HEK293 (cell line): Measurements from ENCODE around the gene PFAS.

Experiments
- EGR2 ChIP-seq: fragments of 450-650 bp; formaldehyde crosslinking; IDR thresholded peaks from 2 replicates; pipeline ENCODE4 v1.5.1; 2016; ENCODE audit warnings: low read depth, missing biosample characterization, missing genetic modification characterization
- OSR2 ChIP-seq: fragments of 450-650 bp; formaldehyde crosslinking; IDR thresholded peaks from 2 replicates; pipeline ENCODE4 v1.5.1; 2016; ENCODE audit warnings: missing biosample characterization, missing genetic modification characterization
- SCRT2 ChIP-seq: fragments of 450-650 bp; formaldehyde crosslinking; IDR thresholded peaks from 2 replicates; pipeline ENCODE4 v1.5.1; 2016; ENCODE audit warnings: missing biosample characterization, missing genetic modification characterization
- SP3 ChIP-seq: fragments of 450-650 bp; formaldehyde crosslinking; IDR thresholded peaks from 2 replicates; pipeline ENCODE4 v1.5.1; 2016; ENCODE audit warnings: missing biosample characterization, missing genetic modification characterization
- SP7 ChIP-seq: fragments of 450-650 bp; formaldehyde crosslinking; IDR thresholded peaks from 2 replicates; pipeline ENCODE4 v1.5.1; 2016; ENCODE audit warnings: missing biosample characterization, missing genetic modification characterization
- ZFHX2 ChIP-seq: fragments of 450-650 bp; formaldehyde crosslinking; conservative IDR thresholded peaks from 2 replicates; pipeline ENCODE4 v1.5.1; 2016; ENCODE audit warnings: missing biosample characterization, missing genetic modification characterization
- ZFP3 ChIP-seq: fragments of 450-650 bp; formaldehyde crosslinking; IDR thresholded peaks from 2 replicates; pipeline ENCODE4 v1.5.1; 2016; ENCODE audit warnings: low read depth, missing biosample characterization, missing genetic modification characterization
- ZNF112 ChIP-seq: fragments of 450-650 bp; formaldehyde crosslinking; IDR thresholded peaks from 2 replicates; pipeline ENCODE4 v1.5.0; 2017; ENCODE audit warnings: missing biosample characterization, missing genetic modification characterization
- ZNF16 ChIP-seq: fragments of 450-650 bp; formaldehyde crosslinking; IDR thresholded peaks from 2 replicates; pipeline ENCODE4 v1.5.1; 2016; ENCODE audit warnings: low read depth, missing biosample characterization, missing genetic modification characterization
- ZNF2 ChIP-seq: fragments of 450-650 bp; formaldehyde crosslinking; IDR thresholded peaks from 2 replicates; pipeline ENCODE4 v1.5.1; 2016; ENCODE audit warnings: missing biosample characterization, missing genetic modification characterization
- ZNF248 ChIP-seq: fragments of 450-650 bp; formaldehyde crosslinking; IDR thresholded peaks from 2 replicates; pipeline ENCODE4 v1.5.1; 2017; ENCODE audit warnings: missing biosample characterization, missing genetic modification characterization
- ZNF423 ChIP-seq: fragments of 450-650 bp; formaldehyde crosslinking; IDR thresholded peaks from 2 replicates; pipeline ENCODE4 v1.5.1; 2016; ENCODE audit warnings: missing biosample characterization, missing genetic modification characterization
- ZNF529 ChIP-seq: fragments of 450-650 bp; formaldehyde crosslinking; IDR thresholded peaks from 2 replicates; pipeline ENCODE4 v1.5.1; 2017; ENCODE audit warnings: missing genetic modification characterization, missing biosample characterization; ENCODE audit not compliant: insufficient replicate concordance
- ZNF530 ChIP-seq: fragments of 450-650 bp; formaldehyde crosslinking; IDR thresholded peaks from 2 replicates; pipeline ENCODE4 v1.5.1; 2016; ENCODE audit warnings: low read depth, missing biosample characterization, missing genetic modification characterization
- ZNF777 ChIP-seq: fragments of 450-650 bp; formaldehyde crosslinking; IDR thresholded peaks from 2 replicates; pipeline ENCODE4 v1.5.1; 2017; ENCODE audit warnings: missing biosample characterization, missing genetic modification characterization, borderline replicate concordance
- ZNF785 ChIP-seq: fragments of 450-650 bp; formaldehyde crosslinking; IDR thresholded peaks from 2 replicates; pipeline ENCODE4 v1.5.1; 2016; ENCODE audit warnings: missing biosample characterization, missing genetic modification characterization
- TF ChIP-seq, protein P1 (sequence below): fragments of 450-650 bp; formaldehyde crosslinking; optimal IDR thresholded peaks from 2 replicates; pipeline ENCODE3; 2016; ENCODE audit warnings: missing biosample characterization, mild to moderate bottlenecking, missing genetic modification characterization
- TF ChIP-seq, protein P2 (sequence below): fragments of 450-650 bp; formaldehyde crosslinking; IDR thresholded peaks from 2 replicates; pipeline ENCODE4 v1.5.1; 2016; ENCODE audit warnings: missing biosample characterization, missing genetic modification characterization, borderline replicate concordance
- TF ChIP-seq, protein P3 (sequence below): fragments of 450-650 bp; formaldehyde crosslinking; IDR thresholded peaks from 2 replicates; pipeline ENCODE4 v1.5.1; 2016; ENCODE audit warnings: missing biosample characterization, missing genetic modification characterization
- TF ChIP-seq, protein P4 (sequence below): fragments of 450-650 bp; formaldehyde crosslinking; IDR thresholded peaks from 2 replicates; pipeline ENCODE4 v1.5.1; 2016; ENCODE audit warnings: missing biosample characterization, missing genetic modification characterization
- TF ChIP-seq, protein P5 (sequence below): fragments of 450-650 bp; formaldehyde crosslinking; IDR thresholded peaks from 2 replicates; pipeline ENCODE4 v1.5.1; 2016; ENCODE audit warnings: missing biosample characterization, missing genetic modification characterization
- TF ChIP-seq, protein P6 (sequence below): fragments of 450-650 bp; formaldehyde crosslinking; IDR thresholded peaks from 2 replicates; pipeline ENCODE4 v1.5.1; 2016; ENCODE audit warnings: missing biosample characterization, missing genetic modification characterization

PFAS gene

DNA sequence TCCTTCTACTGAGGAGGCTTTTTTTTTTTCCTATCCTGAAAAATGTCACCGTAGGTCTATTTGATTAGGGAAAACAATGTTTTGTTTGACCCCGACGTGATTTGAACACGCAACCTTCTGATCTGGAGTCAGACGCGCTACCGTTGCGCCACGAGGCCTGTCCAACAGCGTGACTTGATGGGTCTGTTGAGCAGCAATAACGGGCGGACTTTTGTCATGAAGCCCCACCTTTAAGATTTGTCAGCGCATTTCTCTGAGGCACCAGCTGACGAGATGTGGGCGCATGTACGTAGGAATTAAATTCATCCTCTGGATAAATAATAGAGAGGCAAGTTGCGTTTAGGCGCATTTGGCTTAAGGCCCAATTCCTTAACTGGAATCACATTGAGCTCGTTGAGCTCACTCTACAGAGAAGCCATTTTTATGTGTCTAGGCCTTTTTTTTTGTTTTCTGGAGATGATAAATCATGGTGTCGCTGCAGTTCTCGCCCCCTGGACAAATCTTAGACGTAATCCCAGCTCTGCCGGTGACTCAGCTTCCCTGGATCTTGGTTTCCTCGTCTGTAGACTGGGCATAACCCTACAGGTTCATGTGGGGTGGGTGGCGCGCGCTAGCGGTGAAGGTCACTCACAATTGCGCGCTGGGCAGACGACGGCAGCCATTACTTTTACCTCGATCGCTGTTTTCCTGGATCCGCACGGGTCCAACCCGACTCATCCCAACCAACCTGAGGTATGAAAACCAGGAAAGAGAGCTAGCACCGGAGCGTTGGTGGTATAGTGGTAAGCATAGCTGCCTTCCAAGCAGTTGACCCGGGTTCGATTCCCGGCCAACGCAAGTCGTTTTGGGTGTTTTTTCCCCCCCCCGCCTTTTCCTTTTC lies 28.1 kb upstream of the PFAS start (continued):
- TF ChIP-seq SCRT2 (peak; percentile 75), ZNF112 (tag by site-specific recombination) (no peak), EGR2 (tag by site-specific recombination) (no peak), OSR2 (tag by site-specific recombination) (peak; percentile 56), ZNF530 (tag by site-specific recombination) (no peak), ZNF423 (no peak), ZNF777 (tag by site-specific recombination) (peak; percentile 27; the same call in 1 of the 2 replicates), ZFP3 (tag by site-specific recombination) (no peak), SP7 (peak; percentile 75), ZNF16 (tag by site-specific recombination) (no peak), ZFHX2 (peak; percentile 43), ZNF529 (tag by site-specific recombination) (no peak), SP3 (tag by site-specific recombination) (peak; percentile 58), ZNF2 (tag by site-specific recombination) (peak; percentile 87), ZNF785 (tag by site-specific recombination) (no peak), ZNF248 (tag by site-specific recombination) (no peak)
- TF ChIP-seq, protein P1, sequence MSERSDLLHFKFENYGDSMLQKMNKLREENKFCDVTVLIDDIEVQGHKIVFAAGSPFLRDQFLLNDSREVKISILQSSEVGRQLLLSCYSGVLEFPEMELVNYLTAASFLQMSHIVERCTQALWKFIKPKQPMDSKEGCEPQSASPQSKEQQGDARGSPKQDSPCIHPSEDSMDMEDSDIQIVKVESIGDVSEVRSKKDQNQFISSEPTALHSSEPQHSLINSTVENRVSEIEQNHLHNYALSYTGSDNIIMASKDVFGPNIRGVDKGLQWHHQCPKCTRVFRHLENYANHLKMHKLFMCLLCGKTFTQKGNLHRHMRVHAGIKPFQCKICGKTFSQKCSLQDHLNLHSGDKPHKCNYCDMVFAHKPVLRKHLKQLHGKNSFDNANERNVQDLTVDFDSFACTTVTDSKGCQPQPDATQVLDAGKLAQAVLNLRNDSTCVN, result peak; percentile 79
- TF ChIP-seq, protein P2, sequence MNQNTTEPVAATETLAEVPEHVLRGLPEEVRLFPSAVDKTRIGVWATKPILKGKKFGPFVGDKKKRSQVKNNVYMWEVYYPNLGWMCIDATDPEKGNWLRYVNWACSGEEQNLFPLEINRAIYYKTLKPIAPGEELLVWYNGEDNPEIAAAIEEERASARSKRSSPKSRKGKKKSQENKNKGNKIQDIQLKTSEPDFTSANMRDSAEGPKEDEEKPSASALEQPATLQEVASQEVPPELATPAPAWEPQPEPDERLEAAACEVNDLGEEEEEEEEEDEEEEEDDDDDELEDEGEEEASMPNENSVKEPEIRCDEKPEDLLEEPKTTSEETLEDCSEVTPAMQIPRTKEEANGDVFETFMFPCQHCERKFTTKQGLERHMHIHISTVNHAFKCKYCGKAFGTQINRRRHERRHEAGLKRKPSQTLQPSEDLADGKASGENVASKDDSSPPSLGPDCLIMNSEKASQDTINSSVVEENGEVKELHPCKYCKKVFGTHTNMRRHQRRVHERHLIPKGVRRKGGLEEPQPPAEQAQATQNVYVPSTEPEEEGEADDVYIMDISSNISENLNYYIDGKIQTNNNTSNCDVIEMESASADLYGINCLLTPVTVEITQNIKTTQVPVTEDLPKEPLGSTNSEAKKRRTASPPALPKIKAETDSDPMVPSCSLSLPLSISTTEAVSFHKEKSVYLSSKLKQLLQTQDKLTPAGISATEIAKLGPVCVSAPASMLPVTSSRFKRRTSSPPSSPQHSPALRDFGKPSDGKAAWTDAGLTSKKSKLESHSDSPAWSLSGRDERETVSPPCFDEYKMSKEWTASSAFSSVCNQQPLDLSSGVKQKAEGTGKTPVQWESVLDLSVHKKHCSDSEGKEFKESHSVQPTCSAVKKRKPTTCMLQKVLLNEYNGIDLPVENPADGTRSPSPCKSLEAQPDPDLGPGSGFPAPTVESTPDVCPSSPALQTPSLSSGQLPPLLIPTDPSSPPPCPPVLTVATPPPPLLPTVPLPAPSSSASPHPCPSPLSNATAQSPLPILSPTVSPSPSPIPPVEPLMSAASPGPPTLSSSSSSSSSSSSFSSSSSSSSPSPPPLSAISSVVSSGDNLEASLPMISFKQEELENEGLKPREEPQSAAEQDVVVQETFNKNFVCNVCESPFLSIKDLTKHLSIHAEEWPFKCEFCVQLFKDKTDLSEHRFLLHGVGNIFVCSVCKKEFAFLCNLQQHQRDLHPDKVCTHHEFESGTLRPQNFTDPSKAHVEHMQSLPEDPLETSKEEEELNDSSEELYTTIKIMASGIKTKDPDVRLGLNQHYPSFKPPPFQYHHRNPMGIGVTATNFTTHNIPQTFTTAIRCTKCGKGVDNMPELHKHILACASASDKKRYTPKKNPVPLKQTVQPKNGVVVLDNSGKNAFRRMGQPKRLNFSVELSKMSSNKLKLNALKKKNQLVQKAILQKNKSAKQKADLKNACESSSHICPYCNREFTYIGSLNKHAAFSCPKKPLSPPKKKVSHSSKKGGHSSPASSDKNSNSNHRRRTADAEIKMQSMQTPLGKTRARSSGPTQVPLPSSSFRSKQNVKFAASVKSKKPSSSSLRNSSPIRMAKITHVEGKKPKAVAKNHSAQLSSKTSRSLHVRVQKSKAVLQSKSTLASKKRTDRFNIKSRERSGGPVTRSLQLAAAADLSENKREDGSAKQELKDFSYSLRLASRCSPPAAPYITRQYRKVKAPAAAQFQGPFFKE (tag by site-specific recombination), result no peak
- TF ChIP-seq, protein P3, sequence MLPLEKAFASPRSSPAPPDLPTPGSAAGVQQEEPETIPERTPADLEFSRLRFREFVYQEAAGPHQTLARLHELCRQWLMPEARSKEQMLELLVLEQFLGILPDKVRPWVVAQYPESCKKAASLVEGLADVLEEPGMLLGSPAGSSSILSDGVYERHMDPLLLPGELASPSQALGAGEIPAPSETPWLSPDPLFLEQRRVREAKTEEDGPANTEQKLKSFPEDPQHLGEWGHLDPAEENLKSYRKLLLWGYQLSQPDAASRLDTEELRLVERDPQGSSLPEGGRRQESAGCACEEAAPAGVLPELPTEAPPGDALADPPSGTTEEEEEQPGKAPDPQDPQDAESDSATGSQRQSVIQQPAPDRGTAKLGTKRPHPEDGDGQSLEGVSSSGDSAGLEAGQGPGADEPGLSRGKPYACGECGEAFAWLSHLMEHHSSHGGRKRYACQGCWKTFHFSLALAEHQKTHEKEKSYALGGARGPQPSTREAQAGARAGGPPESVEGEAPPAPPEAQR, result no peak; the same call in 1 of the 2 replicates
- TF ChIP-seq, protein P4, sequence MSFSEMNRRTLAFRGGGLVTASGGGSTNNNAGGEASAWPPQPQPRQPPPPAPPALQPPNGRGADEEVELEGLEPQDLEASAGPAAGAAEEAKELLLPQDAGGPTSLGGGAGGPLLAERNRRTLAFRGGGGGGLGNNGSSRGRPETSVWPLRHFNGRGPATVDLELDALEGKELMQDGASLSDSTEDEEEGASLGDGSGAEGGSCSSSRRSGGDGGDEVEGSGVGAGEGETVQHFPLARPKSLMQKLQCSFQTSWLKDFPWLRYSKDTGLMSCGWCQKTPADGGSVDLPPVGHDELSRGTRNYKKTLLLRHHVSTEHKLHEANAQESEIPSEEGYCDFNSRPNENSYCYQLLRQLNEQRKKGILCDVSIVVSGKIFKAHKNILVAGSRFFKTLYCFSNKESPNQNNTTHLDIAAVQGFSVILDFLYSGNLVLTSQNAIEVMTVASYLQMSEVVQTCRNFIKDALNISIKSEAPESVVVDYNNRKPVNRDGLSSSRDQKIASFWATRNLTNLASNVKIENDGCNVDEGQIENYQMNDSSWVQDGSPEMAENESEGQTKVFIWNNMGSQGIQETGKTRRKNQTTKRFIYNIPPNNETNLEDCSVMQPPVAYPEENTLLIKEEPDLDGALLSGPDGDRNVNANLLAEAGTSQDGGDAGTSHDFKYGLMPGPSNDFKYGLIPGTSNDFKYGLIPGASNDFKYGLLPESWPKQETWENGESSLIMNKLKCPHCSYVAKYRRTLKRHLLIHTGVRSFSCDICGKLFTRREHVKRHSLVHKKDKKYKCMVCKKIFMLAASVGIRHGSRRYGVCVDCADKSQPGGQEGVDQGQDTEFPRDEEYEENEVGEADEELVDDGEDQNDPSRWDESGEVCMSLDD (tag by site-specific recombination), result no peak
- TF ChIP-seq, protein P5, sequence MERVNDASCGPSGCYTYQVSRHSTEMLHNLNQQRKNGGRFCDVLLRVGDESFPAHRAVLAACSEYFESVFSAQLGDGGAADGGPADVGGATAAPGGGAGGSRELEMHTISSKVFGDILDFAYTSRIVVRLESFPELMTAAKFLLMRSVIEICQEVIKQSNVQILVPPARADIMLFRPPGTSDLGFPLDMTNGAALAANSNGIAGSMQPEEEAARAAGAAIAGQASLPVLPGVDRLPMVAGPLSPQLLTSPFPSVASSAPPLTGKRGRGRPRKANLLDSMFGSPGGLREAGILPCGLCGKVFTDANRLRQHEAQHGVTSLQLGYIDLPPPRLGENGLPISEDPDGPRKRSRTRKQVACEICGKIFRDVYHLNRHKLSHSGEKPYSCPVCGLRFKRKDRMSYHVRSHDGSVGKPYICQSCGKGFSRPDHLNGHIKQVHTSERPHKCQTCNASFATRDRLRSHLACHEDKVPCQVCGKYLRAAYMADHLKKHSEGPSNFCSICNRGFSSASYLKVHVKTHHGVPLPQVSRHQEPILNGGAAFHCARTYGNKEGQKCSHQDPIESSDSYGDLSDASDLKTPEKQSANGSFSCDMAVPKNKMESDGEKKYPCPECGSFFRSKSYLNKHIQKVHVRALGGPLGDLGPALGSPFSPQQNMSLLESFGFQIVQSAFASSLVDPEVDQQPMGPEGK (tag by site-specific recombination), result no peak; the same call in 1 of the 2 replicates
- TF ChIP-seq, protein P6, sequence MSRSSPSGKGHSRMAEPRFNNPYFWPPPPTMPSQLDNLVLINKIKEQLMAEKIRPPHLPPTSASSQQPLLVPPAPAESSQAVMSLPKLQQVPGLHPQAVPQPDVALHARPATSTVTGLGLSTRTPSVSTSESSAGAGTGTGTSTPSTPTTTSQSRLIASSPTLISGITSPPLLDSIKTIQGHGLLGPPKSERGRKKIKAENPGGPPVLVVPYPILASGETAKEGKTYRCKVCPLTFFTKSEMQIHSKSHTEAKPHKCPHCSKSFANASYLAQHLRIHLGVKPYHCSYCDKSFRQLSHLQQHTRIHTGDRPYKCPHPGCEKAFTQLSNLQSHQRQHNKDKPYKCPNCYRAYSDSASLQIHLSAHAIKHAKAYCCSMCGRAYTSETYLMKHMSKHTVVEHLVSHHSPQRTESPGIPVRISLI, result peak; percentile 81
